Fibroblast of lung (primary cell): ENCODE data around the gene MYRF. TPM values are rescaled to one million over a fixed set of nuclear protein-coding genes. Genes with fewer than 3 reads are reported as not detected.
A peak's percentile ranks its signal among the peaks of the same experiment; 100 is the strongest.

Source experiments
- DNase-seq, 2 donors: peaks; one replicate each; pipeline versions ENCODE4 v3.0.0 to v3.0.0-alpha.2; 2010; ENCODE audit warnings: low read depth in 2 of 2
- H2AFZ ChIP-seq: 2 replicates; pipeline ENCODE4 v1.5.1; 2012; ENCODE audit warnings: low read length, control low read depth, inconsistent platforms
- H3K27ac ChIP-seq: 2 replicates; pipeline ENCODE4 v1.5.1; 2011; ENCODE audit warnings: low read length, control low read depth; ENCODE audit not compliant: insufficient read depth
- H3K27me3 ChIP-seq: 2 replicates; pipeline ENCODE4 v1.5.1; 2011; ENCODE audit warnings: mild to moderate bottlenecking, low read length; ENCODE audit not compliant: control insufficient read depth, insufficient read depth
- H3K36me3 ChIP-seq: 2 replicates; pipeline ENCODE4 v1.5.1; 2011; ENCODE audit warnings: low read length; ENCODE audit not compliant: control insufficient read depth, insufficient read depth
- H3K4me1 ChIP-seq: 2 replicates; pipeline ENCODE4 v1.5.1; 2011; ENCODE audit warnings: low read length; ENCODE audit not compliant: control insufficient read depth, insufficient read depth; ENCODE audit errors: extremely low read depth
- H3K4me2 ChIP-seq: 2 replicates; pipeline ENCODE4 v1.5.1; 2011; ENCODE audit warnings: low read length, control low read depth; ENCODE audit not compliant: insufficient read depth; ENCODE audit errors: extremely low read depth
- H3K4me3 ChIP-seq, 4 experiments: fragments of 200-600 bp in 1 of 4; sonication (generic) in 1 of 4; replicated peaks in 1 of 4; 2 replicates each; pipeline ENCODE4 v1.5.1; 2011 to 2016; ENCODE audit warnings: low read length in 4 of 4, low read depth in 3 of 4, mild to moderate bottlenecking in 3 of 4, control low read depth in 2 of 4, inconsistent platforms in 1 of 4, mixed read lengths in 1 of 4; ENCODE audit not compliant: insufficient read depth in 1 of 4; ENCODE audit errors: control extremely low read depth in 1 of 4
- H3K79me2 ChIP-seq: 2 replicates; pipeline ENCODE4 v1.5.1; 2012; ENCODE audit warnings: mild to moderate bottlenecking, low read length, inconsistent platforms; ENCODE audit not compliant: control insufficient read depth, insufficient read depth
- H3K9ac ChIP-seq: 2 replicates; pipeline ENCODE4 v1.5.1; 2011; ENCODE audit warnings: mild to moderate bottlenecking, low read length, control low read depth; ENCODE audit not compliant: insufficient read depth
- H3K9me3 ChIP-seq: 2 replicates; pipeline ENCODE4 v1.5.1; 2012; ENCODE audit warnings: low read depth, low read length; ENCODE audit not compliant: control insufficient read depth, insufficient read depth
- H4K20me1 ChIP-seq: 2 replicates; pipeline ENCODE4 v1.5.1; 2011; ENCODE audit warnings: low read length; ENCODE audit not compliant: control insufficient read depth, insufficient read depth; ENCODE audit errors: extremely low read depth
- EZH2 ChIP-seq: IDR thresholded peaks from 2 replicates; pipeline ENCODE4 v1.5.1; 2012; ENCODE audit warnings: low read length, control low read depth, mild to moderate bottlenecking; ENCODE audit errors: missing control alignments
- polyA plus RNA-seq, 2 donors: library from polyadenylated mRNA; depleted of rRNA in 1 of 2; stranded (reverse) in 1 of 2; unstranded in 1 of 2; fragments of >200 nt; gene quantifications; 2 replicates each; pipeline ENCODE4 v1.2.1, GENCODE V29; 2011 to 2012; ENCODE audit warnings: missing spikeins in 1 of 2
- total RNA-seq: library from RNA; depleted of rRNA; stranded (reverse); fragments of >200 nt; gene quantifications from 2 replicates; pipeline ENCODE4 v1.2.1, GENCODE V29; 2014
- TF ChIP-seq, protein P1 (sequence below), 2 donors: IDR thresholded peaks in 1 of 2; conservative IDR thresholded peaks in 1 of 2; 1 replicate in 1 of 2; 2 replicates in 1 of 2; pipeline ENCODE4 v1.5.1; 2011 to 2012; ENCODE audit warnings: low read length in 2 of 2, control low read depth in 1 of 2, inconsistent platforms in 1 of 2, low read depth in 1 of 2, mild to moderate bottlenecking in 1 of 2

MYRF gene
- total and polyA plus RNA-seq, 2 donors (not counting 1 experiment from before 2014, with no cell fraction given), result 0.10 to 0.17 TPM

DNA sequence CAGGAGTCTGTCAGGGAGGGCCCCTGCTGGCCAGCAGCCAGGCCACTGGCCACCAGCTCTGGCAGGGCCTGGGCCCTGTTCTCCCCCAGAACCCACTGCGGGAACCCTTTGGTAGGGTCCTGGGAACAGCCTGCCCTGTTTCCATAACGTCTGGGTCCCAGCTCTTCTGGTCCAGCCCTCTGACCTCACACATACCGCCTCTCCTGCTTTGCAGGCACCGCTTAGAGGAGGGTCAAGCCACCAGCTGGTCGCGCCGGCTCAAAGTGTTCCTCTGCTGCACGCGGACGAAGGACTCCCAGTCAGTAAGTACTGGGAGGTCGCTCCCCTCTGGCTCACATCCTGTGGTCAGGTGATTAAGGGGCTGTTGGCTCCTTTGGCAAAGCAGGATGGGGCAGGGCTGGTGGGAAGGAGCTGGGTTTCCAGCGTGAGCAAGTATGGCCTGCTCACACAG, 26.6 kb upstream of the MYRF start:
- Histone ChIP-seq H2AFZ (no peak overlapping the region), H3K79me2 (no peaks in the 10 kb centered on the region), H3K4me3 (no peak overlapping the region), H3K36me3 (peaks cover 5% of the 10 kb centered on the region), H3K9ac (no peak overlapping the region), H3K9me3 (no peaks in the 10 kb centered on the region), H3K4me2 (no peak overlapping the region), H3K4me1 (no peaks in the 10 kb centered on the region), H3K27ac (no peak overlapping the region), H4K20me1 (no peaks in the 10 kb centered on the region), H3K27me3 (no peaks in the 10 kb centered on the region)
- DNase-seq, result peak; percentile 67 to 79
- TF ChIP-seq, protein P1, sequence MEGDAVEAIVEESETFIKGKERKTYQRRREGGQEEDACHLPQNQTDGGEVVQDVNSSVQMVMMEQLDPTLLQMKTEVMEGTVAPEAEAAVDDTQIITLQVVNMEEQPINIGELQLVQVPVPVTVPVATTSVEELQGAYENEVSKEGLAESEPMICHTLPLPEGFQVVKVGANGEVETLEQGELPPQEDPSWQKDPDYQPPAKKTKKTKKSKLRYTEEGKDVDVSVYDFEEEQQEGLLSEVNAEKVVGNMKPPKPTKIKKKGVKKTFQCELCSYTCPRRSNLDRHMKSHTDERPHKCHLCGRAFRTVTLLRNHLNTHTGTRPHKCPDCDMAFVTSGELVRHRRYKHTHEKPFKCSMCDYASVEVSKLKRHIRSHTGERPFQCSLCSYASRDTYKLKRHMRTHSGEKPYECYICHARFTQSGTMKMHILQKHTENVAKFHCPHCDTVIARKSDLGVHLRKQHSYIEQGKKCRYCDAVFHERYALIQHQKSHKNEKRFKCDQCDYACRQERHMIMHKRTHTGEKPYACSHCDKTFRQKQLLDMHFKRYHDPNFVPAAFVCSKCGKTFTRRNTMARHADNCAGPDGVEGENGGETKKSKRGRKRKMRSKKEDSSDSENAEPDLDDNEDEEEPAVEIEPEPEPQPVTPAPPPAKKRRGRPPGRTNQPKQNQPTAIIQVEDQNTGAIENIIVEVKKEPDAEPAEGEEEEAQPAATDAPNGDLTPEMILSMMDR (conservative IDR thresholded peaks at IDR 0.05 in 1 of 2, IDR thresholded peaks at IDR 0.05 in 1 of 2; ENCODE audit: low read depth in 1 of 2, low read length in 2 of 2), result no peak
- TF ChIP-seq EZH2, result no peak

DNA sequence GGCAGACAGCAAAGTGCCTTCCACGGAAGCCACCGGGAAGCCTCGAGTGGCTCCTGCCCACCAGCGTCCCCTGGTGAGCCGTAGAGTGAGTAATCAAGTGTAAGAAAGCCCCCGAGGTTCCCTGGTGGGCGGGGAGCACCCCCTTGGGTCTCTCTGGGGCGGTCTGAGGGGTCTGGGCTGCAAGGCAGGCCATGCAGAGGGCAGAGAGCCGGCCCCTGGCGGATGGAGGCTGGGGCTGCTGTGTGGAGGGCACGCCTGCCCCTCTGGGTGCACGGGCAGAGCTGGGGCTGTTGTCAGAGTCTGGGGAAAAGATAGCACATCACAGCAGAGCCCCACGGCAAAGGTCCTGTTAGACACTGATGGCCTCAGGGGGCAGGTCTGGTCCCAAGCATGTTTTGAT, 25.7 kb upstream of the MYRF start:
- Histone ChIP-seq H3K79me2 (no peaks in the 10 kb centered on the region), H3K4me1 (no peaks in the 10 kb centered on the region), H3K36me3 (peaks cover 5% of the 10 kb centered on the region), H2AFZ (no peak overlapping the region), H3K4me3 (no peak overlapping the region), H3K27ac (no peak overlapping the region), H3K4me2 (no peak overlapping the region), H3K9ac (no peak overlapping the region), H3K9me3 (no peaks in the 10 kb centered on the region), H3K27me3 (no peaks in the 10 kb centered on the region), H4K20me1 (no peaks in the 10 kb centered on the region)
- no peak for DNase-seq
- TF ChIP-seq EZH2, result no peak
- TF ChIP-seq, protein P1 (conservative IDR thresholded peaks at IDR 0.05 in 1 of 2, IDR thresholded peaks at IDR 0.05 in 1 of 2; ENCODE audit: low read depth in 1 of 2, low read length in 2 of 2), result no peak

DNA sequence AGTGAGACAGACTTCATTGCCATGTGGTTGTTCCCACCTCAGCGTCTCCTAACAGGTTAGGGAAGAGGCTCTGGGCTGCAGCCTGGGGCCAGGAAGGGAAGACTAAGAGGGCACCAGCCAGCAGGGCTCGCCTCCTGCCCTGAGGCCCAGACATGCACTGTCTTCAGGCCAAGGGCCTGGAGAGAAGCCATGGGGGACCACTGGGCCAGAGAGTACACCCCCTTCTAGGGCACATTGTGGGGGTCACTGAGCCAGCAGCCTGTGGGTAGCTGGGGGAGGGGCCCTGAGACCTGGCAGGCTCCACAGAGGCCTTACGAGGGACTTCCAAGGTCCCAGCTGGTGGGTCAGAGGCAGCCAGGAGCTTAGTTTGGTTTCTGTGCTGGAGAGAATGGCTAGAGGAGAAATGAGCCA, 25.0 kb upstream of the MYRF start:
- Histone ChIP-seq H2AFZ (no peak overlapping the region), H3K9me3 (no peaks in the 10 kb centered on the region), H3K4me1 (peaks cover under 1% of the 10 kb centered on the region), H3K79me2 (no peaks in the 10 kb centered on the region), H4K20me1 (no peaks in the 10 kb centered on the region), H3K9ac (no peak overlapping the region), H3K27ac (no peak overlapping the region), H3K4me2 (no peak overlapping the region), H3K36me3 (peaks cover 5% of the 10 kb centered on the region), H3K4me3 (no peak overlapping the region), H3K27me3 (no peaks in the 10 kb centered on the region)
- TF ChIP-seq, protein P1 (conservative IDR thresholded peaks at IDR 0.05 in 1 of 2, IDR thresholded peaks at IDR 0.05 in 1 of 2; ENCODE audit: low read depth in 1 of 2, low read length in 2 of 2), result no peak
- no peak for TF ChIP-seq EZH2
- DNase-seq, result no peak
